Jurkat, Clone E6-1 (cell line): ENCODE data around the gene WNK2.
"Not testable (repeated sequence)": the region's sequence is repeated elsewhere in the genome, so short reads cannot be mapped to it uniquely, and the experiment has no call there.

Experiments used
- DNase-seq: peaks from one replicate; pipeline ENCODE4 v3.0.0-alpha.2; 2011; ENCODE audit warnings: low read depth, low spot score
- H3K4me3 ChIP-seq: 2 replicates; pipeline ENCODE4 v1.5.1; 2011; ENCODE audit warnings: mild to moderate bottlenecking, low read length, control low read depth, moderate library complexity

Gene WNK2

DNA sequence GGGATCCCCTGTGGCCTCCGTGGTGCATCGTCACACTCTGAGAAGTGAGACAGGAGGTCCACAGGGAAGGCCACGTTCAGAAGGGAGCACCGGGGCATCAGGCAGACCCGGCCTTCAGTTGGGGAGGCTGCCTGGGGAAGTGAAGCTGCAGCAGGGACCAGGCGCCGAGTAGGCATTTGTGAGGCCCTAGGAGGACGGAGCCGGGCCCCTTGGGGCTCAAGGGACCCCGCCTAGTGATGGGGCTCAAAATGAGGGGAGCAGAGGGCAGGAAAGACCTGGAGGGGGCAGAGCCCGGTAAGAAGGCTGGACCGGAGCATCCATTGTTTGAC lies 182.1 kb downstream of the WNK2 start:
- no peak overlapping the region for H3K4me3 ChIP-seq
- DNase-seq: no peak

DNA sequence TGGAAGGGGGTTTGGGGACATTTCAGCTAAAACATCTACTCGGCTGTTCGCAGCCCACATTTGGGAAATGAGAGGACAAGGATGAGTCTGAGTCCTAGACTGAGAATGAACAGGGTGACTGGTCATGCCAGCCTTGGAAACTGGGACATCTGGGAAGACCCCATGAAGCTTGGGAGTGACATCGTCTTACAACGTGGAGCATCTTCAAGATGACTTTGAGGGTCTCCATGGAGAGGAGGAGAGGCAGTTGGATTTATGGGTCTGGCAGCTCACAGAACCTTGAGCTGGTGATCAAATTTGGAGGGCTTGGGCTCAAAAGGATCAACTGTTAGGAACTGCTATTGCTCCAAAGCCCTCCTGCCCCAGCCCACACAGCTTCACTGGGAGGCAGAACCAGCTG lies 182.5 kb downstream of the WNK2 start:
- H3K4me3 ChIP-seq, DNase-seq: not testable (repeated sequence)

DNA sequence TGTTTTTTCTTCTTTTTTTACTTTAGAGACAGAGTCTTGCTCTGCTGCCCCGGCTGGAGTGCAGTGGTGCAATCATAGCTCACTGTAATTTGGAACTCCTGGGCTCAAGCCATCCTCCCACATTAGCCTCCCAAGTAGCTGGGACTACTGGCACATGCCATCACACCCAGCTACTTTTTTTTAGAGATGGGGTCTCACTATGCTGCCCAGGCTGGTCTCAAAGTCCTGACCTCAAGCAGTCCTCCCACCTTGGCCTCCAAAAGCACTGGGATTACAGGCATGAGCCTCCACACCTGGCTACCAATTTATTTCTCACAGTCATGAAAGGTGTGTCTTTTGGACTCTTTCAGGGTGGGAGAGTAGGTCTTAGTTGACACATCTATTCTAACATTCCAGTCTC lies 184.5 kb downstream of the WNK2 start:
- DNase-seq: no peak
- no peak overlapping the region for H3K4me3 ChIP-seq

DNA sequence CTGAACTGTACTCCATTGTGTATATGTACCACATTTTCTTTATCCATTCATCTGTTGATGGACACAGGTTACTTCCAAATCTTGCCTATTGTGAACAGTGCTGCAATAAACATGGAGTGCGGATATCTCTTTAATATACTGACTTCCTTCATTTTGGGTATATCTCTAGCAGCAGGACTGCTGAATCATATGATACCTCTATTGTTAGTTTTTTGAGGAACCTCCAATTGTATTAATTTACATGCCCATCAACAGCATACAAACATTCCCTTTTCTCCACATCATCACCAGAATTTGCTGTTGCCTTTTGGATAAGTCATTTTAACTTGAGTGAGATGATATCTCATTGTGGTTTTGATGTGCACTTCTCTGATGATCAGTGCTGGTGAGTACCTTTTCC lies 185.7 kb downstream of the WNK2 start:
- DNase-seq: no peak
- H3K4me3 ChIP-seq: no peak overlapping the region
